Erythroblast (primary cell): ENCODE measurements around the gene BACE2.

Experiments used
- GATA1 ChIP-seq: IDR thresholded peaks from 2 replicates; pipeline ENCODE4 v1.6.1; 2011; ENCODE audit warnings: low read depth, mild to moderate bottlenecking, control low read depth, low read length, moderate library complexity
- POLR2A ChIP-seq: IDR thresholded peaks from 2 replicates; pipeline ENCODE4 v1.6.1; 2011; ENCODE audit warnings: mild to moderate bottlenecking, low read length

- no peak for TF ChIP-seq POLR2A
- TF ChIP-seq GATA1 = no peak
Measured at GRCh38 chr21:41230497-41230896, 62.5 kb downstream of the BACE2 start.
